Measurements from ENCODE around the gene EFHD1. TPM values are rescaled to one million over a fixed set of nuclear protein-coding genes. Genes with fewer than 3 reads are reported as not detected.

Gene EFHD1
- total and polyA plus RNA-seq, 9 of the 15 experiments (the other 6 are each of a cell fraction or from before 2014, with no cell fraction given), result 0.66 to 9.1 (median 2.0) TPM

DNA sequence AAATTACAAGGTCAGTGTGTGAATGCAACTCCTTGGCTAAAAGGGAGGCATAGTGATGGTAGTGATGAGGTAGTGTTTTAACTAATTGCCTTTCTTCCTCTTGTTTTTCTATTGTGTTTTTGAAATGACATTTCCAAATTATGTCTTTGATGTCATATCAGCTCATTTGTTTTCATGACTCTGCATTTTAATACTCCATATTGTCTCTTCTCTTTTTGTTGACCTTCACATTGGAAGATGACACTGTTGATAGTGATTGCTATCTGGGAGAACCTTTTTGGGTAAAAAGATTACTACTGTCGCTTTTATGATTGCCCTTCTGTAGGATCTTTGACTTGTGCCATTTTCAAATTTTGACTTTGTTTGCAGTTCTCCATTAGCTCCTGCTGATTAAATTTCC, 66.8 kb downstream of the EFHD1 start (continued):
- TF ChIP-seq, protein P1, sequence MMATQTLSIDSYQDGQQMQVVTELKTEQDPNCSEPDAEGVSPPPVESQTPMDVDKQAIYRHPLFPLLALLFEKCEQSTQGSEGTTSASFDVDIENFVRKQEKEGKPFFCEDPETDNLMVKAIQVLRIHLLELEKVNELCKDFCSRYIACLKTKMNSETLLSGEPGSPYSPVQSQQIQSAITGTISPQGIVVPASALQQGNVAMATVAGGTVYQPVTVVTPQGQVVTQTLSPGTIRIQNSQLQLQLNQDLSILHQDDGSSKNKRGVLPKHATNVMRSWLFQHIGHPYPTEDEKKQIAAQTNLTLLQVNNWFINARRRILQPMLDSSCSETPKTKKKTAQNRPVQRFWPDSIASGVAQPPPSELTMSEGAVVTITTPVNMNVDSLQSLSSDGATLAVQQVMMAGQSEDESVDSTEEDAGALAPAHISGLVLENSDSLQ (IDR thresholded peaks at IDR 0.05), result peak; percentile 17; the same call in 1 of the 2 replicates
- TF ChIP-seq CHD4 (IDR thresholded peaks at IDR 0.05; ENCODE audit: insufficient read depth, insufficient replicate concordance, low read depth, low read length, poor library complexity, severe bottlenecking) (no peak), COPS2 (conservative IDR thresholded peaks at IDR 0.05) (no peak), CAMTA2 (CRISPR knock-in tag; conservative IDR thresholded peaks at IDR 0.05) (no peak), MEIS2 (IDR thresholded peaks at IDR 0.05; ENCODE audit: partially characterized antibody) (peak; percentile 18), DPF2 (IDR thresholded peaks at IDR 0.05) (peak; percentile 53), ZBED1 (IDR thresholded peaks at IDR 0.05) (no peak), HNRNPL (IDR thresholded peaks at IDR 0.05; ENCODE audit: low read depth, low read length) (no peak), SAFB (IDR thresholded peaks at IDR 0.05; ENCODE audit: borderline replicate concordance, low read depth, low read length) (no peak), RBFOX2 (IDR thresholded peaks at IDR 0.05; ENCODE audit: low read depth, low read length) (no peak), SOX6 (IDR thresholded peaks at IDR 0.05) (peak; percentile 90), FOXK2 (conservative IDR thresholded peaks at IDR 0.05 in 1 of 2, IDR thresholded peaks at IDR 0.05 in 1 of 2; ENCODE audit: low read depth in 2 of 2) (0 out of 4 replicates have a peak, but pooled peaks have one; percentile 19), CEBPB (tag; IDR thresholded peaks at IDR 0.05) (no peak), ZNF3 (CRISPR knock-in tag; IDR thresholded peaks at IDR 0.05) (no peak), SRSF3 (IDR thresholded peaks at IDR 0.05; ENCODE audit: insufficient read depth, low read length) (no peak), STAG1 (CRISPR knock-in tag; IDR thresholded peaks at IDR 0.05; ENCODE audit: borderline replicate concordance) (no peak), ASH1L (IDR thresholded peaks at IDR 0.05; ENCODE audit: borderline replicate concordance, low read depth, partially characterized antibody) (no peak), SREBF2 (CRISPR knock-in tag; IDR thresholded peaks at IDR 0.05) (no peak), ELF4 (CRISPR knock-in tag; IDR thresholded peaks at IDR 0.05) (no peak), MAFF (IDR thresholded peaks at IDR 0.05; ENCODE audit: low read length) (peak; percentile 62)
- TF ChIP-seq, protein P2, sequence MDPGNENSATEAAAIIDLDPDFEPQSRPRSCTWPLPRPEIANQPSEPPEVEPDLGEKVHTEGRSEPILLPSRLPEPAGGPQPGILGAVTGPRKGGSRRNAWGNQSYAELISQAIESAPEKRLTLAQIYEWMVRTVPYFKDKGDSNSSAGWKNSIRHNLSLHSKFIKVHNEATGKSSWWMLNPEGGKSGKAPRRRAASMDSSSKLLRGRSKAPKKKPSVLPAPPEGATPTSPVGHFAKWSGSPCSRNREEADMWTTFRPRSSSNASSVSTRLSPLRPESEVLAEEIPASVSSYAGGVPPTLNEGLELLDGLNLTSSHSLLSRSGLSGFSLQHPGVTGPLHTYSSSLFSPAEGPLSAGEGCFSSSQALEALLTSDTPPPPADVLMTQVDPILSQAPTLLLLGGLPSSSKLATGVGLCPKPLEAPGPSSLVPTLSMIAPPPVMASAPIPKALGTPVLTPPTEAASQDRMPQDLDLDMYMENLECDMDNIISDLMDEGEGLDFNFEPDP (CRISPR knock-in tag; IDR thresholded peaks at IDR 0.05), result no peak
- TF ChIP-seq, protein P3, sequence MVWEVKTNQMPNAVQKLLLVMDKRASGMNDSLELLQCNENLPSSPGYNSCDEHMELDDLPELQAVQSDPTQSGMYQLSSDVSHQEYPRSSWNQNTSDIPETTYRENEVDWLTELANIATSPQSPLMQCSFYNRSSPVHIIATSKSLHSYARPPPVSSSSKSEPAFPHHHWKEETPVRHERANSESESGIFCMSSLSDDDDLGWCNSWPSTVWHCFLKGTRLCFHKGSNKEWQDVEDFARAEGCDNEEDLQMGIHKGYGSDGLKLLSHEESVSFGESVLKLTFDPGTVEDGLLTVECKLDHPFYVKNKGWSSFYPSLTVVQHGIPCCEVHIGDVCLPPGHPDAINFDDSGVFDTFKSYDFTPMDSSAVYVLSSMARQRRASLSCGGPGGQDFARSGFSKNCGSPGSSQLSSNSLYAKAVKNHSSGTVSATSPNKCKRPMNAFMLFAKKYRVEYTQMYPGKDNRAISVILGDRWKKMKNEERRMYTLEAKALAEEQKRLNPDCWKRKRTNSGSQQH (CRISPR knock-in tag; IDR thresholded peaks at IDR 0.05), result no peak
- TF ChIP-seq, protein P4, sequence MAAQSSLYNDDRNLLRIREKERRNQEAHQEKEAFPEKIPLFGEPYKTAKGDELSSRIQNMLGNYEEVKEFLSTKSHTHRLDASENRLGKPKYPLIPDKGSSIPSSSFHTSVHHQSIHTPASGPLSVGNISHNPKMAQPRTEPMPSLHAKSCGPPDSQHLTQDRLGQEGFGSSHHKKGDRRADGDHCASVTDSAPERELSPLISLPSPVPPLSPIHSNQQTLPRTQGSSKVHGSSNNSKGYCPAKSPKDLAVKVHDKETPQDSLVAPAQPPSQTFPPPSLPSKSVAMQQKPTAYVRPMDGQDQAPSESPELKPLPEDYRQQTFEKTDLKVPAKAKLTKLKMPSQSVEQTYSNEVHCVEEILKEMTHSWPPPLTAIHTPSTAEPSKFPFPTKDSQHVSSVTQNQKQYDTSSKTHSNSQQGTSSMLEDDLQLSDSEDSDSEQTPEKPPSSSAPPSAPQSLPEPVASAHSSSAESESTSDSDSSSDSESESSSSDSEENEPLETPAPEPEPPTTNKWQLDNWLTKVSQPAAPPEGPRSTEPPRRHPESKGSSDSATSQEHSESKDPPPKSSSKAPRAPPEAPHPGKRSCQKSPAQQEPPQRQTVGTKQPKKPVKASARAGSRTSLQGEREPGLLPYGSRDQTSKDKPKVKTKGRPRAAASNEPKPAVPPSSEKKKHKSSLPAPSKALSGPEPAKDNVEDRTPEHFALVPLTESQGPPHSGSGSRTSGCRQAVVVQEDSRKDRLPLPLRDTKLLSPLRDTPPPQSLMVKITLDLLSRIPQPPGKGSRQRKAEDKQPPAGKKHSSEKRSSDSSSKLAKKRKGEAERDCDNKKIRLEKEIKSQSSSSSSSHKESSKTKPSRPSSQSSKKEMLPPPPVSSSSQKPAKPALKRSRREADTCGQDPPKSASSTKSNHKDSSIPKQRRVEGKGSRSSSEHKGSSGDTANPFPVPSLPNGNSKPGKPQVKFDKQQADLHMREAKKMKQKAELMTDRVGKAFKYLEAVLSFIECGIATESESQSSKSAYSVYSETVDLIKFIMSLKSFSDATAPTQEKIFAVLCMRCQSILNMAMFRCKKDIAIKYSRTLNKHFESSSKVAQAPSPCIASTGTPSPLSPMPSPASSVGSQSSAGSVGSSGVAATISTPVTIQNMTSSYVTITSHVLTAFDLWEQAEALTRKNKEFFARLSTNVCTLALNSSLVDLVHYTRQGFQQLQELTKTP (IDR thresholded peaks at IDR 0.05; ENCODE audit: low read depth in 1 of 2, partially characterized antibody in 2 of 2), result no peak

Data from K562 (cell line).